ENCODE measurements around the gene BOLA2B. TPM values are rescaled to one million over a fixed set of nuclear protein-coding genes. Genes with fewer than 3 reads are reported as not detected.

The BOLA2B gene
- polyA plus RNA-seq, 1 of the 3 experiments (the other 2 are of a cell fraction) = 726 TPM

- H3K79me2 ChIP-seq (ENCODE audit: insufficient read depth) = no peaks in the 10 kb centered on the region
- ChIA-PET CTCF (no interaction called here), POLR2A (no interaction called here)
- no peaks in the 10 kb centered on the region for H3F3A ChIP-seq (replicated peaks; ENCODE audit: insufficient read depth)
- no peak overlapping the region for H3K9ac ChIP-seq
- H3K27ac ChIP-seq (ENCODE audit: low read depth in 2 of 2, low read length in 1 of 2) = no peak overlapping the region
- WGBS (ENCODE audit: low lambda C conversion rate) = 90% methylated on average over 3 of the region's 3 CpGs
- H2AFZ ChIP-seq (ENCODE audit: low read depth) = no peak overlapping the region
- no peaks in the 10 kb centered on the region for H3K27me3 ChIP-seq (ENCODE audit: insufficient read depth)
- H3K9me2 ChIP-seq = no peaks in the 10 kb centered on the region
- H3K4me1 ChIP-seq (ENCODE audit: control insufficient read depth in 1 of 2, insufficient read depth in 2 of 2, low read depth in 1 of 2, low read length in 1 of 2) = no peaks in the 10 kb centered on the region
- no peak overlapping the region for H3K4me2 ChIP-seq
- H4K20me1 ChIP-seq (ENCODE audit: insufficient read depth) = no peaks in the 10 kb centered on the region
- no peaks in the 10 kb centered on the region for H3K36me3 ChIP-seq (replicated peaks in 1 of 2; ENCODE audit: control insufficient read depth in 1 of 2, insufficient read depth in 2 of 2, low read length in 1 of 2)
- no peak for DNase-seq
- no peaks in the 10 kb centered on the region for H3K9me3 ChIP-seq
- TF ChIP-seq POLR2AphosphoS5 (IDR thresholded peaks at IDR 0.05; ENCODE audit: low read depth, low read length) = no peak
- TF ChIP-seq CHD2 (IDR thresholded peaks at IDR 0.05; ENCODE audit: low read length, partially characterized antibody) = no peak
- no peak for TF ChIP-seq JUND (IDR thresholded peaks at IDR 0.05)
- no peak for TF ChIP-seq TAF1 (IDR thresholded peaks at IDR 0.05; ENCODE audit: borderline replicate concordance, low read depth, low read length)
- no peak overlapping the region for H3K4me3 ChIP-seq (ENCODE audit: low read depth in 2 of 2, low read length in 1 of 2)
These were observed 29.9 kb downstream of the BOLA2B start for GRCh38 chr16:30163538-30163937.

- Histone ChIP-seq H3K4me1 (ENCODE audit: control insufficient read depth in 1 of 2, insufficient read depth in 2 of 2, low read depth in 1 of 2, low read length in 1 of 2) (no peaks in the 10 kb centered on the region), H3K9me2 (no peaks in the 10 kb centered on the region), H3K9ac (no peak overlapping the region), H4K20me1 (ENCODE audit: insufficient read depth) (no peaks in the 10 kb centered on the region), H3K27ac (ENCODE audit: low read depth in 2 of 2, low read length in 1 of 2) (no peak overlapping the region), H3K36me3 (replicated peaks in 1 of 2; ENCODE audit: control insufficient read depth in 1 of 2, insufficient read depth in 2 of 2, low read length in 1 of 2) (no peaks in the 10 kb centered on the region), H3K9me3 (no peaks in the 10 kb centered on the region), H2AFZ (ENCODE audit: low read depth) (no peak overlapping the region), H3K79me2 (ENCODE audit: insufficient read depth) (no peaks in the 10 kb centered on the region), H3K4me3 (ENCODE audit: low read depth in 2 of 2, low read length in 1 of 2) (no peak overlapping the region), H3K4me2 (no peak overlapping the region), H3K27me3 (ENCODE audit: insufficient read depth) (no peaks in the 10 kb centered on the region), H3F3A (replicated peaks; ENCODE audit: insufficient read depth) (no peaks in the 10 kb centered on the region)
- ChIA-PET CTCF (no interaction called here), POLR2A (no interaction called here)
- TF ChIP-seq RFX5 (IDR thresholded peaks at IDR 0.05; ENCODE audit: low read length) (no peak), SMC3 (IDR thresholded peaks at IDR 0.05; ENCODE audit: low read depth, low read length) (no peak), TCF12 (IDR thresholded peaks at IDR 0.05) (no peak), MXI1 (IDR thresholded peaks at IDR 0.05; ENCODE audit: low read depth, low read length) (no peak), EZH2phosphoT487 (IDR thresholded peaks at IDR 0.05; ENCODE audit: borderline replicate concordance, low read depth) (no peak), FOXJ3 (CRISPR knock-in tag; IDR thresholded peaks at IDR 0.05) (no peak), RAD21 (IDR thresholded peaks at IDR 0.05; ENCODE audit: low read length) (no peak), GATA2 (CRISPR knock-in tag; IDR thresholded peaks at IDR 0.05) (no peak), ELF1 (IDR thresholded peaks at IDR 0.05) (no peak), YY1 (IDR thresholded peaks at IDR 0.05; ENCODE audit: low read depth) (no peak), JUND (IDR thresholded peaks at IDR 0.05) (no peak), NFIC (IDR thresholded peaks at IDR 0.05; ENCODE audit: borderline replicate concordance) (no peak), TAF1 (IDR thresholded peaks at IDR 0.05; ENCODE audit: borderline replicate concordance, low read depth, low read length) (no peak), CHD2 (IDR thresholded peaks at IDR 0.05; ENCODE audit: low read length, partially characterized antibody) (no peak)
- TF ChIP-seq, protein P1, sequence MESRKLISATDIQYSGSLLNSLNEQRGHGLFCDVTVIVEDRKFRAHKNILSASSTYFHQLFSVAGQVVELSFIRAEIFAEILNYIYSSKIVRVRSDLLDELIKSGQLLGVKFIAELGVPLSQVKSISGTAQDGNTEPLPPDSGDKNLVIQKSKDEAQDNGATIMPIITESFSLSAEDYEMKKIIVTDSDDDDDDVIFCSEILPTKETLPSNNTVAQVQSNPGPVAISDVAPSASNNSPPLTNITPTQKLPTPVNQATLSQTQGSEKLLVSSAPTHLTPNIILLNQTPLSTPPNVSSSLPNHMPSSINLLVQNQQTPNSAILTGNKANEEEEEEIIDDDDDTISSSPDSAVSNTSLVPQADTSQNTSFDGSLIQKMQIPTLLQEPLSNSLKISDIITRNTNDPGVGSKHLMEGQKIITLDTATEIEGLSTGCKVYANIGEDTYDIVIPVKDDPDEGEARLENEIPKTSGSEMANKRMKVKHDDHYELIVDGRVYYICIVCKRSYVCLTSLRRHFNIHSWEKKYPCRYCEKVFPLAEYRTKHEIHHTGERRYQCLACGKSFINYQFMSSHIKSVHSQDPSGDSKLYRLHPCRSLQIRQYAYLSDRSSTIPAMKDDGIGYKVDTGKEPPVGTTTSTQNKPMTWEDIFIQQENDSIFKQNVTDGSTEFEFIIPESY (IDR thresholded peaks at IDR 0.05; ENCODE audit: borderline replicate concordance, low read depth) = no peak
- TF ChIP-seq, protein P2, sequence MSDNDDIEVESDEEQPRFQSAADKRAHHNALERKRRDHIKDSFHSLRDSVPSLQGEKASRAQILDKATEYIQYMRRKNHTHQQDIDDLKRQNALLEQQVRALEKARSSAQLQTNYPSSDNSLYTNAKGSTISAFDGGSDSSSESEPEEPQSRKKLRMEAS (IDR thresholded peaks at IDR 0.05; ENCODE audit: low read depth) = no peak
- TF ChIP-seq, protein P3, sequence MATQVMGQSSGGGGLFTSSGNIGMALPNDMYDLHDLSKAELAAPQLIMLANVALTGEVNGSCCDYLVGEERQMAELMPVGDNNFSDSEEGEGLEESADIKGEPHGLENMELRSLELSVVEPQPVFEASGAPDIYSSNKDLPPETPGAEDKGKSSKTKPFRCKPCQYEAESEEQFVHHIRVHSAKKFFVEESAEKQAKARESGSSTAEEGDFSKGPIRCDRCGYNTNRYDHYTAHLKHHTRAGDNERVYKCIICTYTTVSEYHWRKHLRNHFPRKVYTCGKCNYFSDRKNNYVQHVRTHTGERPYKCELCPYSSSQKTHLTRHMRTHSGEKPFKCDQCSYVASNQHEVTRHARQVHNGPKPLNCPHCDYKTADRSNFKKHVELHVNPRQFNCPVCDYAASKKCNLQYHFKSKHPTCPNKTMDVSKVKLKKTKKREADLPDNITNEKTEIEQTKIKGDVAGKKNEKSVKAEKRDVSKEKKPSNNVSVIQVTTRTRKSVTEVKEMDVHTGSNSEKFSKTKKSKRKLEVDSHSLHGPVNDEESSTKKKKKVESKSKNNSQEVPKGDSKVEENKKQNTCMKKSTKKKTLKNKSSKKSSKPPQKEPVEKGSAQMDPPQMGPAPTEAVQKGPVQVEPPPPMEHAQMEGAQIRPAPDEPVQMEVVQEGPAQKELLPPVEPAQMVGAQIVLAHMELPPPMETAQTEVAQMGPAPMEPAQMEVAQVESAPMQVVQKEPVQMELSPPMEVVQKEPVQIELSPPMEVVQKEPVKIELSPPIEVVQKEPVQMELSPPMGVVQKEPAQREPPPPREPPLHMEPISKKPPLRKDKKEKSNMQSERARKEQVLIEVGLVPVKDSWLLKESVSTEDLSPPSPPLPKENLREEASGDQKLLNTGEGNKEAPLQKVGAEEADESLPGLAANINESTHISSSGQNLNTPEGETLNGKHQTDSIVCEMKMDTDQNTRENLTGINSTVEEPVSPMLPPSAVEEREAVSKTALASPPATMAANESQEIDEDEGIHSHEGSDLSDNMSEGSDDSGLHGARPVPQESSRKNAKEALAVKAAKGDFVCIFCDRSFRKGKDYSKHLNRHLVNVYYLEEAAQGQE (IDR thresholded peaks at IDR 0.05; ENCODE audit: low read depth, low read length) = no peak
- TF ChIP-seq, protein P4, sequence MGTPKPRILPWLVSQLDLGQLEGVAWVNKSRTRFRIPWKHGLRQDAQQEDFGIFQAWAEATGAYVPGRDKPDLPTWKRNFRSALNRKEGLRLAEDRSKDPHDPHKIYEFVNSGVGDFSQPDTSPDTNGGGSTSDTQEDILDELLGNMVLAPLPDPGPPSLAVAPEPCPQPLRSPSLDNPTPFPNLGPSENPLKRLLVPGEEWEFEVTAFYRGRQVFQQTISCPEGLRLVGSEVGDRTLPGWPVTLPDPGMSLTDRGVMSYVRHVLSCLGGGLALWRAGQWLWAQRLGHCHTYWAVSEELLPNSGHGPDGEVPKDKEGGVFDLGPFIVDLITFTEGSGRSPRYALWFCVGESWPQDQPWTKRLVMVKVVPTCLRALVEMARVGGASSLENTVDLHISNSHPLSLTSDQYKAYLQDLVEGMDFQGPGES (IDR thresholded peaks at IDR 0.05; ENCODE audit: low read depth, low read length) = no peak
- DNase-seq = no peak
- WGBS (ENCODE audit: low lambda C conversion rate) = 19% methylated on average over 1 of the region's 1 CpG
These were observed 36.3 kb downstream of the BOLA2B start for GRCh38 chr16:30157214-30157613.

Measured in SK-N-SH (cell line).